ENCODE data around the gene APAF1. TPM values are rescaled to one million over a fixed set of nuclear protein-coding genes. Genes with fewer than 3 reads are reported as not detected.

APAF1 gene
- total and polyA plus RNA-seq, 5 experiments from 2014 or later: 5.2 to 26.1 (median 9.5) TPM

DNA sequence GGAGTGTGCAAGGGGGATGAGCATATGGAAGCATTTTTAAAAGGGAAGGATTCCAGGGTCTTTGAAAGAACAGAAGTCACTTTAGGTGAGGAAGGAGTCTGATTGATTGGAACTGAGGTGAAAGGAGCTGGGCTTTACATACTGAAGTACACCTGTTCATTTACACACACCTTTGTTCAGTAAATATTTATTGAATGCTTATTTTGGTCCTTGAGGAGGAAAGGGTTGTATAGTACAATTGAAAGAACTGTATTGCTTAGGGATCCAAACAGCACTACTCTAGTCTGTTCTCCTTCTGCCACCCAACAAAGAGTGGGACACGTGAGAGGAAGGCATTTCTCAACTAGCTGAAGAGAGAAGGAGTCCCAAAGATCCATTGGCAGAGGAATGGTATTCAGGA, 63.9 kb downstream of the APAF1 start:
- no peak for DNase-seq

DNA sequence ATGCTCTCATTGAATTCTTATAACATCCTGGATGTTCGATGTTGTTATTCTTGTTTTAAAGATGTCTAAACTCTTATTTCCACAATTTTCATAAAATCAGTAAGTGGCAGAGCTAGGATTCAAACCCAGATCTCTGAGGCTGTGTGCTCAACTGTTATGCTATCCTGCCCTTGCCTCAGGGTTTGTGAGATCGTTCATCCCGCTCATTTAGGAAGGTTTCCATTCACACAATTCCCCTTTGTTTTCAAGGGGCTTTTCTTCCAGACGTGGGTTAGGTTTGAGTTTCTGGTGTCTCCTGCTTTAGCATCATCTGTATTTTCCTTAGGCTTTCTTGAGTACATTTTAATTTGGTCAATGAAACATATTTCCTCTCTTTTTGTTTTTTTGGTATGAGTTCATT, 69.3 kb downstream of the APAF1 start:
- Mint-ChIP-seq H3K27me3 (no peaks in the 10 kb centered on the region), H3K9me3 (no peaks in the 10 kb centered on the region), H3K27ac (peak overlapping the region in 1 of 10 donors; percentile 43), H3K36me3 (peaks cover 19 to 78% (median 31%) of the 10 kb centered on the region in 3 donors), H3K4me3 (no peak overlapping the region), H3K4me1 (peaks cover 0 to 3% (median 0%) of the 10 kb centered on the region in 4 donors)
- ATAC-seq (no peak), DNase-seq (no peak)
- POLR2A ChIA-PET: no interaction called here

More for the DNA sequence above, 63.9 kb downstream of the APAF1 start:
- H3K4me3 Mint-ChIP-seq: no peak overlapping the region
- H3K9me3 Mint-ChIP-seq: no peaks in the 10 kb centered on the region
- peaks cover 0 to 2% (median 0%) of the 10 kb centered on the region in 4 donors for H3K4me1 Mint-ChIP-seq
- peak overlapping the region in 1 of 10 donors; percentile 61 for H3K27ac Mint-ChIP-seq
- peaks cover 13 to 66% (median 37%) of the 10 kb centered on the region in 3 donors for H3K36me3 Mint-ChIP-seq
- H3K27me3 Mint-ChIP-seq: no peaks in the 10 kb centered on the region
- POLR2A ChIA-PET: no interaction called here
- no peak for ATAC-seq

DNA sequence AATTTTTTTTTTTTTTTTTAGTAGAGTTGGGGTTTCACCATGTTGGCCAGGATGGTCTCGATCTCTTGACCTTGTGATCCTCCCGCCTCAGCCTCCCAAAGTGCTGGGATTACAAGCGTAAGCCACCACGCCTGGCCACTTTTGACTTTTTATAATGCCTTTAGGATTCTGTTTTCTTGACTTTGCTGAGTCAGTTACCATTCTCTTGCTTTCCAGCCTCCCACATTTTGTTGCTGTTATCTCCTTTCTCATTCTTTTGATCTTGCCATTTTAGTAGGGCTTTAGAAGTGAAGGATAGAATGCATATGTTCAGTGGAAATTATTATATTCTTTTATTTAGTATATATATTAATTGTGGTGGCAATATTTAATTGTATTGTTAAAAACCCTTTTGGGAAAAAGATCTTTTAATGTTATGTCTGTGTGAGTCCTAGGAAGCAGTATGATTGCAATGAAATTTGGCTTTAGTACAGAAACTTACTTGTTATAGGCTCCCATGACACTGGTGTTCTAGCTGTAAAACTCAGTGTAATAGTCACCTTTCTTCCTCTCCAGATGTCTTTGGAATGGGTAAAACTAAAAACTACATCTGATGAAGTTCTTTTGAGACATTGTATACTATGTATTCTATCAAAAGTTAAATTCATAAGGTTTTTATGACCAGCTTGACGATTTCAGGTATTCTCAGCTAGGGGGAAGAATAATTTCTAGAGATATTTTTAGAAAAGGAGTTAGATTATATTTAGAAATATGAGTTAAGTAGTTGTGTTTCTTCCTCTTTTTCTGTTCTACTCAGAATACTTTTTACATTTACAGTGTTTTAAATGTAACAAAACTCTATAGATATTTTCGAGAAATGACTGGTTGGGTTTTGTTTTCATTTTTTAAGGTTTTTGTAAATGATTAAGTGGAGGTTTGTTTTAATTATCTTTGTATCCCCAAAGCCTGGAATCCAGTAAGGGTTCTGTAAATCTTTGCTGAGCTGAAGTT, 74.7 kb downstream of the APAF1 start:
- POLR2A ChIA-PET: no interaction called here
- ATAC-seq (no peak), DNase-seq (no peak)
- Mint-ChIP-seq H3K4me1 (peaks cover 0 to 6% (median under 1%) of the 10 kb centered on the region in 4 donors), H3K36me3 (peaks cover 16 to 72% (median 25%) of the 10 kb centered on the region in 3 donors), H3K4me3 (no peak overlapping the region), H3K27me3 (no peaks in the 10 kb centered on the region), H3K27ac (no peak overlapping the region), H3K9me3 (no peaks in the 10 kb centered on the region)

DNA sequence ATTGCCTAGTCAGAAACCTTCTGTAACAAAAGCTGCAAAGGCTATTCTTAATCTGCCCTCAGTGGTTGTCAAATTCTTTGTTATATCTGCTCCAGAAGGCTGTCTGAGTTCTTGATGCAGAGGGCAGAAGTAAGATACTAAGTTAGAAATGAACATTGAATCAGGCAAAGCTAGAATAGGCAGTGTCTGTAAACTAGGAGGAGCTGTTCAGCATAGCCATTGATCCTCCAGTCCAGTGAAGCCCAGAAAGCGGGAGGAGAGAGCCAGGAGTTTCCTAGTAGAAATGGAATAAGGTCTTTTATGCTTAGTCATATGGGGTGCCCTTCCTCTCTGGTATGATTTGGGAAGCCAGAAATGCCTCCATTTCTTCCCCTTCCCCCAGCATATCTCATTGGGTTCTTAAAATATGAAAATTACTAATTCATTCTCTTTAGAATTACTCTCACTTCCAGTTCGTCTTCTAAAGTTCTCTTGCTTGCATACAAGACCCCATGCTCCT, 76.2 kb downstream of the APAF1 start:
- DNase-seq (no peak), ATAC-seq (no peak)
- POLR2A ChIA-PET: no interaction called here
- Mint-ChIP-seq H3K27me3 (no peaks in the 10 kb centered on the region), H3K4me3 (no peak overlapping the region), H3K36me3 (peaks cover 18 to 74% (median 27%) of the 10 kb centered on the region in 3 donors), H3K27ac (no peak overlapping the region), H3K4me1 (peaks cover 0 to 6% (median 2%) of the 10 kb centered on the region in 4 donors), H3K9me3 (no peaks in the 10 kb centered on the region)

DNA sequence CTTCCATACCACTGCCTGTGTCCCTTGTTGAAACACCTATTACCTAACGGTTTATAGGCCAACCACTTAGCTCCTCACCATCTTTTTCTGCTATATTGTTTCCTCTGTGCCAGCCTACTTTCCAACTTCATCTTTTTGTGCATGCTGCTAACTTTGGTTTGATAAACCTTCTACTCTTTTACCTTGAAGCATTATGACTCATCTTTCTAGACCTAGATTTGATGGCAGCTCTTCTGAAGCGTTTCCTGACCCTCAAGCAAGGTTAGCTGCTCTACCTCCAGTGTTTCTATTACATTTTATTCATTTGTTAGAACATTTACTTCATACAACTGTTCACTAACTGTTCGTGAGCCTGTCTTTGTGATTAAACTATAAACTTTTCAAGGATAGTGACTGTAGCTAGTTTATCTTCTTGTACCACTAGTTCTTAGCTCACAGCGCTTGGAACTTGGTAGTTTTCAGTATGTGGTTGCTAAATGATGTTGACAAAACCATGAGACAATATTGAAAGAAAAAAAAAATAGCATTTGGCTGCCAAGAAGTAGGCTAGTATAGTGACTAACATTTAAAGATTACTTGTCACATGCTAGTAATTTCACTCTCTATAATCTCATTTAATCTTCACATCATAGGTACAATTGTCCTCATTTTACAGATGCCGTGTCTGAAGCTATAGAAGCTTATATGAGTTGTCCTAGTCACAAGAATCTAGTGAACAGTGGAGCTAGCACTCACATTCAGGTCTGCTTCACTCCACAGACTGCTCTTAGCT, 79.5 kb downstream of the APAF1 start:
- no peak for DNase-seq
- Mint-ChIP-seq H3K27me3 (no peaks in the 10 kb centered on the region), H3K4me1 (peaks cover 0 to 6% (median 1%) of the 10 kb centered on the region in 4 donors), H3K36me3 (peaks cover 9 to 77% (median 21%) of the 10 kb centered on the region in 3 donors), H3K27ac (peak overlapping the region in 1 of 10 donors; percentile 4), H3K9me3 (no peaks in the 10 kb centered on the region), H3K4me3 (no peak overlapping the region)
- POLR2A ChIA-PET: no interaction called here
- no peak for ATAC-seq

DNA sequence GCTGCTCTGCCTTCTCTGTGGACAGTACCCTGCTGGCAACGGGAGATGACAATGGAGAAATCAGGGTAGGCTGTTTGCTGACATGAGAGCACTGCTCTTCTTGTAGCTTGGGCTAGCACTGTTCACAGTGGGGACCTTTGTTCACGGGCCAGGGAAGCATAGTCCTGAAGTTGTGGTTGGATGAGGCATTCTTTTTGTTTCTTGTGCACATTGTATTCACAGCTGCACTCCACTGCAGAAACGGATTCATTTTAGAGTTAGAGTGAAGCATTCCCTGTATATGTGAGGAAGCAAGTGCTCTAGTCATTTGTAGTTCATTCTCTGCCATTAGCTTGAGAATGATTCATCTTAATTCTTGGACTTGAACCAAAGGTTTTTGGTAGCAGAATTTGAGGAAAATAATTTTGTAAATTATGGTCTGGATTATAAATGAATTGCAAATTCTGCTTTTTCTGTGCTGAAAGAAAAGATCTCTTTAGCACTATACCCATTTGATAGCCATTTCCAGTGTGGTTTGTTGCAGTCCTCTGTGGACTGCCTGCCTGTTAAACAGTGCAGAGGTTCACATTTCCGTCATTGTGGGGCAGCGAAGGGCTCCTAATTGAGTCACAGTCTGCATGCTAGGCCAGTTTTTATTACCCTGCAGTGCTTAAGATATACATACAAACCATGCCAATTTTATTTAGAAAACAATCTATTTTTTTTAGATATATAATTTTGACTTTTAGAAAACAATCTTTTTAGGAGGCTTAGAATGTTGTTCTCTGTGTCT, 80.6 kb downstream of the APAF1 start:
- DNase-seq (no peak), ATAC-seq (no peak)
- Mint-ChIP-seq H3K36me3 (peaks cover 9 to 84% (median 23%) of the 10 kb centered on the region in 3 donors), H3K27ac (peak overlapping the region in 3 of 10 donors; percentile 11 to 47 (median 28)), H3K4me3 (no peak overlapping the region), H3K27me3 (no peaks in the 10 kb centered on the region), H3K9me3 (no peaks in the 10 kb centered on the region), H3K4me1 (peaks cover 0 to 3% (median 0%) of the 10 kb centered on the region in 4 donors)
- POLR2A ChIA-PET: no interaction called here

DNA sequence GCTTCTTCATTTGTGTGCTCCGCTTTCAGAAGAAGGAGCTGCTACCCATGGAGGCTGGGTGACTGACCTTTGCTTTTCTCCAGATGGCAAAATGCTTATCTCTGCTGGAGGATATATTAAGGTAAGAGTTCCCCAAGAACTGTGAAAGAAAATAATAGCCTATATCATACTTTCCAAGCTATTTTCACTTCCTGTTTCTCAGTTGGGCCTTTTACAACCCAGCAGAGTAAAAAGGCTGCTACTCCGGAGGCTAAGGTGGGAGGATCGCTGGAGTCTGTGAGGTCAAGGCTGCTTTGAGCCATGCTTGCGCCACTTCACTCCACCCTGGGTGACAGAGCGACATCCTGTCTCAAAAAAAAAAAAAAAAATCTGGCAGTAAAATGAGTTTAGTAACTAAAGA, 82.1 kb downstream of the APAF1 start:
- POLR2A ChIA-PET: no interaction called here
- H3K27ac Mint-ChIP-seq: no peak overlapping the region
- ATAC-seq (no peak), DNase-seq (no peak)
- H3K4me1 Mint-ChIP-seq: peaks cover 0 to 3% (median 0%) of the 10 kb centered on the region in 4 donors
- peaks cover 9 to 88% (median 27%) of the 10 kb centered on the region in 3 donors for H3K36me3 Mint-ChIP-seq
- no peaks in the 10 kb centered on the region for H3K9me3 Mint-ChIP-seq
- H3K27me3 Mint-ChIP-seq: no peaks in the 10 kb centered on the region
- no peak overlapping the region for H3K4me3 Mint-ChIP-seq

DNA sequence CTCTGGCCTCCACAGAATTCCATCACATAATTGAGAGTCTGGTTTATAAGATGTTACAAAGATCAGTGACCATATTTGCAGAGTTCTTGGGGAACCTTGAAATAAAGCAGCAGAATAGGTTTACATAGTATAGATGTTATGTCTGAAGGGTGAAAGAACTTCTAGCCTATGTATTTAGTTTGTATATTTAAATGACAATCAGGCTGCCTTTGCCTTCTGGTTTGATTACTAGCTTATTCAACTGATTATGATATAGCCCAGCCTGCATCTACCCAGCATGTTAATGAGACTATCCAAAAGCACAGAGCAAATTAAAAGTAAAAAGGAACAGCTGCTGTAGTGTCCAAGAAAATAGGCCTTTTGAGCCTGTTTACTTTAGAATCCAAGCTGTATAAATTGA, 85.3 kb downstream of the APAF1 start:
- no peak overlapping the region for H3K4me3 Mint-ChIP-seq
- ATAC-seq (no peak), DNase-seq (no peak)
- H3K27me3 Mint-ChIP-seq: no peaks in the 10 kb centered on the region
- POLR2A ChIA-PET: no interaction called here
- peaks cover 5 to 85% (median 28%) of the 10 kb centered on the region in 3 donors for H3K36me3 Mint-ChIP-seq
- no peaks in the 10 kb centered on the region for H3K9me3 Mint-ChIP-seq
- no peak overlapping the region for H3K27ac Mint-ChIP-seq
- peaks cover 0 to 3% (median 0%) of the 10 kb centered on the region in 4 donors for H3K4me1 Mint-ChIP-seq

DNA sequence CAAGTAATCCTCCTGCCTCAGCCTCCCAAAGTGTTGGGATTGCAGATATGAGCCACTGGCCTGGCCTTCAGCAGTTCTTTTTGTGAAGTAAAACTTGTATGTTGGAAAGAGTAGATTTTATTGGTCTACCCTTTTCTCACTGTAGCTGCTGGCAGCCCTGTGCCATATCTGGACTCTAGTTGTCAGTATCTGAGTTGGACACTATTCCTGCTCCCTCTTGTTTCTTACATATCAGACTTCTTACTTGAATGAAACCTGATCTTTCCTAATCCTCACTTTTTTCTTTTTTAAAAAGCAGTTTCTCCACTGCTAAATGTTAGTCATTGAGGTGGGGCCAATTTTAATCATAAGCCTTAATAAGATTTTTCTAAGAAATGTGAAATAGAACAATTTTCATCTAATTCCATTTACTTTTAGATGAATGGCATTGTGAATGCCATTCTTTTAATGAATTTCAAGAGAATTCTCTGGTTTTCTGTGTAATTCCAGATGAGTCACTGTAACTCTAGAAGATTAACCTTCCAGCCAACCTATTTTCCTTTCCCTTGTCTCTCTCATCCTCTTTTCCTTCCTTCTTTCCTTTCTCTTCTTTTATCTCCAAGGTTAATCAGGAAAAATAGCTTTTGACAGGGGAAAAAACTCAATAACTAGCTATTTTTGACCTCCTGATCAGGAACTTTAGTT, 88.7 kb downstream of the APAF1 start:
- H3K36me3 Mint-ChIP-seq: peaks cover 0 to 65% (median 21%) of the 10 kb centered on the region in 3 donors
- no peaks in the 10 kb centered on the region for H3K9me3 Mint-ChIP-seq
- no peak overlapping the region for H3K27ac Mint-ChIP-seq
- H3K27me3 Mint-ChIP-seq: no peaks in the 10 kb centered on the region
- no peak for DNase-seq
- ATAC-seq: no peak
- peaks cover 0 to 2% (median 0%) of the 10 kb centered on the region in 4 donors for H3K4me1 Mint-ChIP-seq
- H3K4me3 Mint-ChIP-seq: no peak overlapping the region
- POLR2A ChIA-PET: no interaction called here

DNA sequence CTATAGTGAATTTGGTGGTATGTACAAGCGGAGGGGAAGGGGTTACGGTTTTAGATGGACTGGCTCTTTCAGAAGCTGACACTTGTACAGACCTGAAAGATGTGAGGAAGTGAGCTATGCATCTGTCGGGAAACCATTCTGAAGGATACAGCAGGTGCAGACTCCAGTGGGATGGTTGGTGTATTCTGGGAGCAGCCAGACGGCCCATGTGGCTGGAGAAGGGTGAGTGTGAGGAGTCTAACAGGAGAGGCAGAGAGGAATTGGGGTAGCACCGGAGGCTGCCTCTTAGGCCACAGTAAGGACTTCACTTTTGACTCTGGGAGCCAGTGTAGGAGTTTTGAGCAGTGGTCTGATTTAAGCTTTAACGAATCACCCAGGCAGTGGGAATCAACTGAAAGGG, 90.7 kb downstream of the APAF1 start:
- H3K9me3 Mint-ChIP-seq: no peaks in the 10 kb centered on the region
- no peak overlapping the region for H3K4me3 Mint-ChIP-seq
- no peak for DNase-seq
- peaks cover 0 to 2% (median 0%) of the 10 kb centered on the region in 4 donors for H3K4me1 Mint-ChIP-seq
- H3K27me3 Mint-ChIP-seq: peaks cover 0 to 3% (median 0%) of the 10 kb centered on the region in 5 donors
- H3K27ac Mint-ChIP-seq: peak overlapping the region in 1 of 10 donors; percentile 22
- ATAC-seq: no peak
- POLR2A ChIA-PET: no interaction called here
- H3K36me3 Mint-ChIP-seq: peaks cover 0 to 48% (median 14%) of the 10 kb centered on the region in 3 donors

DNA sequence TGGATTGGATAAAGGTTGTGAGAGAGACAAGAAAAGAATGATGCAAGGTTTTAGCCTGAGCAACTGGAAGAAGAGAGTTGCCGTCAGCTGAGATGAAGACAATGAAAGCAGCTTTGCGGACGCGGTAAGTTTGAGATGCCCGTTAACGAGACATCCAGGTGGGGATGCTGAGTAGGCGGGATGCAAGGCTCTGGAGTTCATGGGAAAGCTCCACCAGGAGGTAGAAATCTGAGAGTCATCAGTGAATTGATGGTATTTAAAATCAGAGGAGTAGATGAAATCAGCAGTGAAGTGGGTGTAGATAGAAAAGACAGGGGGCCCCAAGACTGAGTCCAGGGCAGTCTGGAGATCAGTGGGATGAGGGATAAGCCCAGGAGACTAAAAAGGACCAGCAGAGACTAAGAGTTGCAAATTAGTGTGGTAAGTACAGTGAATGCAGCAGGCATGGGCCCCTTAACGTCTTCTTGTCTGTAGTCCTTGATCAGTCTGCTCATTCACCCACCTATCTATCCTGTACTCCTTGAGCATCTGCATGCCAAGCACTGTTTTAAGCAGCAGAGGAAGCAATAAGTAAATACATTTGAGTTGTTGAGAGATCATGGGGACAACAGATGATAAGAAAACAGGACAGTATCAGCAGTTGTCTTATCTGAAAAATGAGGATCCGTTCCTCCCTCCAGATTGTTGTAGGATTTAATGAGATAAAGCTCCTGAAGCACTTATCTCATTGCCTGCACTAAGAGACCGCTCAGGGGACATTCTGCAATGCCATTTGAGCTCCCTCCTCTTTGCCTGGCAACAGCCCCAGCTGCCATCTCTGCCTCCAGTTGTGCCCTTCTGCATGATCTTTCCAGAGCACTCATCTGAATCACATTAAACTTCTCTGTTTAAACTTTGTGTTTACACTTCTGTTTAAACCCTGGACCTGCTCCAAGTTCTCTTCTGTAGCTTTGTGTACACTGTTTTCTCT, 91.5 kb downstream of the APAF1 start:
- Mint-ChIP-seq H3K27me3 (peaks cover 0 to 11% (median 3%) of the 10 kb centered on the region in 5 donors), H3K27ac (peak overlapping the region in 2 of 10 donors; percentile 3 to 22), H3K4me1 (peaks cover 0 to 2% (median 0%) of the 10 kb centered on the region in 4 donors), H3K36me3 (peaks cover 0 to 40% (median 10%) of the 10 kb centered on the region in 3 donors), H3K9me3 (peaks cover 0 to 1% (median 0%) of the 10 kb centered on the region in 9 donors), H3K4me3 (no peak overlapping the region)
- POLR2A ChIA-PET: no interaction called here
- DNase-seq (no peak), ATAC-seq (no peak)

Measured in naive thymus-derived CD8-positive, alpha-beta T cell (primary cell).